H9 (cell line): ENCODE results near the gene SLC16A3. TPM values are rescaled to one million over a fixed set of nuclear protein-coding genes. Genes with fewer than 3 reads are reported as not detected.

ENCODE experiments used
- DNase-seq: peaks from one replicate; pipeline ENCODE4 v3.0.0-alpha.2; 2017
- H2AFZ ChIP-seq: one replicate; pipeline ENCODE4 v1.6.1; 2013; ENCODE audit warnings: mild to moderate bottlenecking, low read length, control low read depth, moderate library complexity
- H2AK5ac ChIP-seq: 2 replicates; pipeline ENCODE4 v1.6.1; 2013; ENCODE audit warnings: low read length, control low read depth, mixed read lengths; ENCODE audit not compliant: insufficient read length
- H2BK120ac ChIP-seq: one replicate; pipeline ENCODE4 v1.6.1; 2013; ENCODE audit warnings: low read depth, mild to moderate bottlenecking, low read length, control low read depth, inconsistent platforms; ENCODE audit not compliant: poor library complexity, severe bottlenecking
- H2BK12ac ChIP-seq: 2 replicates; pipeline ENCODE4 v1.6.1; 2013; ENCODE audit warnings: low read length, control low read depth, mixed read lengths, low read depth; ENCODE audit not compliant: insufficient read length
- H2BK15ac ChIP-seq: 2 replicates; pipeline ENCODE4 v1.6.1; 2013; ENCODE audit warnings: low read depth, low read length, control low read depth
- H2BK20ac ChIP-seq: one replicate; pipeline ENCODE4 v1.6.1; 2013; ENCODE audit warnings: low read depth, mild to moderate bottlenecking, low read length, control low read depth, inconsistent platforms; ENCODE audit not compliant: poor library complexity, severe bottlenecking
- H2BK5ac ChIP-seq: 2 replicates; pipeline ENCODE4 v1.6.1; 2013; ENCODE audit warnings: low read length, control low read depth, mixed read lengths; ENCODE audit not compliant: insufficient read length
- H3K14ac ChIP-seq: 2 replicates; pipeline ENCODE4 v1.6.1; 2013; ENCODE audit warnings: low read length, control low read depth; ENCODE audit not compliant: insufficient read depth
- H3K18ac ChIP-seq: 2 replicates; pipeline ENCODE4 v1.6.1; 2013; ENCODE audit warnings: low read depth, mild to moderate bottlenecking, mixed read lengths, low read length, control low read depth; ENCODE audit not compliant: insufficient read length
- H3K23ac ChIP-seq: 2 replicates; pipeline ENCODE4 v1.6.1; 2013; ENCODE audit warnings: low read length, control low read depth, mixed read lengths, low read depth; ENCODE audit not compliant: insufficient read length
- H3K23me2 ChIP-seq: 2 replicates; pipeline ENCODE4 v1.6.1; 2013; ENCODE audit warnings: low read depth, mild to moderate bottlenecking, mixed read lengths, low read length, control low read depth; ENCODE audit not compliant: insufficient read length, poor library complexity, severe bottlenecking
- H3K27ac ChIP-seq: 2 replicates; pipeline ENCODE4 v1.5.1; 2013; ENCODE audit warnings: low read length, control low read depth, mixed read lengths, low read depth; ENCODE audit not compliant: insufficient read length
- H3K27me3 ChIP-seq: 2 replicates; pipeline ENCODE4 v1.6.1; 2013; ENCODE audit warnings: low read length, control low read depth, inconsistent platforms; ENCODE audit not compliant: insufficient read depth
- H3K4ac ChIP-seq: 2 replicates; pipeline ENCODE4 v1.6.1; 2013; ENCODE audit warnings: low read depth, mild to moderate bottlenecking, control low read depth, inconsistent platforms, low read length, moderate library complexity
- H3K4me1 ChIP-seq: 2 replicates; pipeline ENCODE4 v1.6.1; 2013; ENCODE audit warnings: low read length, control low read depth, inconsistent platforms; ENCODE audit not compliant: insufficient read depth
- H3K4me2 ChIP-seq: 2 replicates; pipeline ENCODE4 v1.6.1; 2013; ENCODE audit warnings: low read length, control low read depth, mixed read lengths; ENCODE audit not compliant: insufficient read length, insufficient read depth
- H3K56ac ChIP-seq: 2 replicates; pipeline ENCODE4 v1.6.1; 2013; ENCODE audit warnings: low read depth, mild to moderate bottlenecking, mixed read lengths, low read length, control low read depth; ENCODE audit not compliant: insufficient read length
- H3K79me1 ChIP-seq: 2 replicates; pipeline ENCODE4 v1.6.1; 2013; ENCODE audit warnings: low read depth, mild to moderate bottlenecking, moderate library complexity, low read length, control low read depth, inconsistent platforms; ENCODE audit not compliant: insufficient read depth, poor library complexity, severe bottlenecking
- H3K79me2 ChIP-seq: 2 replicates; pipeline ENCODE4 v1.6.1; 2013; ENCODE audit warnings: low read length, control low read depth, inconsistent platforms; ENCODE audit not compliant: insufficient read depth
- H3K9ac ChIP-seq: 2 replicates; pipeline ENCODE4 v1.6.1; 2013; ENCODE audit warnings: low read length, control low read depth, mixed read lengths; ENCODE audit not compliant: insufficient read length; ENCODE audit errors: extremely low read depth
- H3K9me3 ChIP-seq: one replicate; pipeline ENCODE4 v1.6.1; 2013; ENCODE audit warnings: low read depth, low read length, inconsistent platforms; ENCODE audit not compliant: control insufficient read depth
- H3T11ph ChIP-seq: one replicate; pipeline ENCODE4 v1.6.1; 2013; ENCODE audit warnings: mild to moderate bottlenecking, low read length, control low read depth, inconsistent platforms
- H4K20me1 ChIP-seq: one replicate; pipeline ENCODE4 v1.6.1; 2013; ENCODE audit not compliant: control insufficient read depth, insufficient read length, insufficient read depth
- H4K5ac ChIP-seq: 2 replicates; pipeline ENCODE4 v1.6.1; 2013; ENCODE audit warnings: low read depth, mild to moderate bottlenecking, mixed read lengths, low read length, control low read depth; ENCODE audit not compliant: insufficient read length
- H4K8ac ChIP-seq: replicated peaks from 2 replicates; pipeline ENCODE4 v1.6.1; 2013; ENCODE audit warnings: low read length, control low read depth, mixed read lengths, low read depth; ENCODE audit not compliant: insufficient read length
- H4K91ac ChIP-seq: 2 replicates; pipeline ENCODE4 v1.6.1; 2013; ENCODE audit warnings: low read depth, mild to moderate bottlenecking, moderate library complexity, mixed read lengths, low read length, control low read depth; ENCODE audit not compliant: insufficient read length
- H3K27ac Mint-ChIP-seq, 3 experiments: 2 replicates in 2 of 3; 3 replicates in 1 of 3; pipeline ENCODE4 v1.8.0; 2020 to 2021; ENCODE audit warnings: mixed read lengths in 3 of 3, mild to moderate bottlenecking in 1 of 3, moderate library complexity in 1 of 3
- H3K27me3 Mint-ChIP-seq: 2 replicates; pipeline ENCODE4 v1.8.0; 2021; ENCODE audit warnings: low read depth, mild to moderate bottlenecking, moderate library complexity, mixed read lengths
- H3K36me3 Mint-ChIP-seq, 3 experiments: 2 replicates in 2 of 3; 3 replicates in 1 of 3; pipeline ENCODE4 v1.8.0; 2020 to 2021; ENCODE audit warnings: low read depth in 3 of 3, mixed read lengths in 3 of 3; ENCODE audit not compliant: insufficient read depth in 1 of 3
- H3K4me1 Mint-ChIP-seq, 2 experiments: 2 replicates each; pipeline ENCODE4 v1.8.0; 2020; ENCODE audit warnings: mixed read lengths in 2 of 2
- H3K4me3 Mint-ChIP-seq, 2 experiments: 2 replicates in 1 of 2; 3 replicates in 1 of 2; pipeline ENCODE4 v1.8.0; 2020 to 2021; ENCODE audit warnings: mild to moderate bottlenecking in 2 of 2, mixed read lengths in 2 of 2, moderate library complexity in 1 of 2
- H3K9me3 Mint-ChIP-seq, 2 experiments: 2 replicates in 1 of 2; 3 replicates in 1 of 2; pipeline ENCODE4 v1.8.0; 2020; ENCODE audit warnings: mild to moderate bottlenecking in 2 of 2, mixed read lengths in 2 of 2, moderate library complexity in 1 of 2
- CTCF ChIP-seq: fragments of 200-600 bp; sonication (generic); conservative IDR thresholded peaks from 3 replicates; pipeline ENCODE4 v1.8.0; 2021; ENCODE audit warnings: antibody characterized with exemption, mild to moderate bottlenecking
- WGBS: extraction: QIAGEN DNeasy Blood & Tissue Kit; methylation state at CpG from one replicate; pipeline ENCODE4 v1.1.7; 2013; ENCODE audit warnings: missing lambda C conversion rate, low lambda C conversion rate, mixed read lengths; ENCODE audit not compliant: insufficient read length; ENCODE audit errors: extremely low coverage; 5-methylcytosine and 5-hydroxymethylcytosine counted together
- total RNA-seq: library from RNA; stranded (reverse); gene quantifications from 2 replicates; pipeline ENCODE4 v1.2.1, GENCODE V29; 2021

The SLC16A3 gene
- total RNA-seq, 1 experiment from 2014 or later: 28.4 TPM

GRCh38 chr17:82246365-82247181, 17.7 kb downstream of the SLC16A3 start:
- H2BK5ac ChIP-seq: no peak overlapping the region
- no peak overlapping the region for H3K27ac ChIP-seq
- no peak overlapping the region for H3K14ac ChIP-seq
- no peak overlapping the region for H4K5ac ChIP-seq
- no peak overlapping the region for H4K91ac ChIP-seq
- H2BK120ac ChIP-seq: no peak overlapping the region
- H3K36me3 Mint-ChIP-seq: peaks cover 41 to 89% (median 87%) of the 10 kb centered on the region in 3 experiments; a peak in 6 of 7 replicates
- peak overlapping the region in 2 of 3 experiments; percentile 44 to 84; a peak in 1 of 7 replicates for H3K27ac Mint-ChIP-seq
- peaks cover 0 to 4% of the 10 kb centered on the region in 2 experiments; a peak in 3 of 4 replicates for H3K4me1 Mint-ChIP-seq
- H3K27me3 ChIP-seq: peaks cover 2% of the 10 kb centered on the region; the same call in 1 of the 2 replicates
- H3K4me2 ChIP-seq: no peak overlapping the region
- H2BK12ac ChIP-seq: no peak overlapping the region
- no peak overlapping the region for H3K23ac ChIP-seq
- no peaks in the 10 kb centered on the region for H3K9me3 ChIP-seq
- no peak overlapping the region for H3K56ac ChIP-seq
- no peaks in the 10 kb centered on the region for H3K4me1 ChIP-seq
- no peak overlapping the region for H3K18ac ChIP-seq
- H3K9me3 Mint-ChIP-seq: no peaks in the 10 kb centered on the region
- H2AFZ ChIP-seq: no peak overlapping the region
- H2BK15ac ChIP-seq: no peak overlapping the region
- H3K23me2 ChIP-seq: no peaks in the 10 kb centered on the region
- H3K79me1 ChIP-seq: peaks cover 8% of the 10 kb centered on the region
- no peak overlapping the region for H2BK20ac ChIP-seq
- no peaks in the 10 kb centered on the region for H4K20me1 ChIP-seq
- H3K27me3 Mint-ChIP-seq: no peaks in the 10 kb centered on the region
- no peak overlapping the region for H4K8ac ChIP-seq
- no peak overlapping the region for H3T11ph ChIP-seq
- no peak for DNase-seq
- H3K4ac ChIP-seq: no peak overlapping the region
- H3K4me3 Mint-ChIP-seq: no peak overlapping the region
- peaks cover 2% of the 10 kb centered on the region; the same call in 1 of the 2 replicates for H3K79me2 ChIP-seq
- no peak overlapping the region for H3K9ac ChIP-seq
- TF ChIP-seq CTCF: no peak
- WGBS: no CpG with 5 or more reads among the region's 27 CpGs
- no peak overlapping the region for H2AK5ac ChIP-seq
